HG03039 (cell line): ENCODE results near the gene PTGFRN.

Experiments used
- ATAC-seq: cut with Tn5 transposase; IDR thresholded peaks from one replicate; pipeline ENCODE4 v1.9.1; 2021; ENCODE audit warnings: mild to moderate bottlenecking, moderate library complexity; ENCODE audit not compliant: unreplicated experiment

The PTGFRN gene

GRCh38 chr1:116991918-116992317 is 82.2 kb downstream of the PTGFRN start:
- no peak for ATAC-seq

DNA sequence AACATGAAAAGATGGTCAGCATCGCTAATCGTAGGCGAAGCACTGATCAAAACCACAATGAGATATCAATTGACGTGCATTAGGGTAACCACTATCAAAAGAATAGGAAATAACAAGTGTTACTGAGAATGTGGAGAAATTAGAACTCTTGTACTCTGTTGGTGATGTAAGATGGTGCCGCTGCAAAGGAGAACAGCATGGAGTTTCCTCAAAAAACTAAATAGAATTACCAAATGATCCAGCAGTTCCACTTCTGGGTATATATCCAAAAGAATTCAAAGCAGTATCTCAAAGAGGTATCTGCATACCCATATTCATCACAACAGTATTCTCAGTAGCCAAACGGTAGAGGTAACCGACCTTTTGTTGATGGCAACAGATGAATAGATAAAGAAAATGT is 83.6 kb downstream of the PTGFRN start:
- ATAC-seq: no peak

GRCh38 chr1:116994411-116994810 is 84.7 kb downstream of the PTGFRN start:
- ATAC-seq: no peak

GRCh38 chr1:116997066-116997465 is 87.3 kb downstream of the PTGFRN start:
- no peak for ATAC-seq

DNA sequence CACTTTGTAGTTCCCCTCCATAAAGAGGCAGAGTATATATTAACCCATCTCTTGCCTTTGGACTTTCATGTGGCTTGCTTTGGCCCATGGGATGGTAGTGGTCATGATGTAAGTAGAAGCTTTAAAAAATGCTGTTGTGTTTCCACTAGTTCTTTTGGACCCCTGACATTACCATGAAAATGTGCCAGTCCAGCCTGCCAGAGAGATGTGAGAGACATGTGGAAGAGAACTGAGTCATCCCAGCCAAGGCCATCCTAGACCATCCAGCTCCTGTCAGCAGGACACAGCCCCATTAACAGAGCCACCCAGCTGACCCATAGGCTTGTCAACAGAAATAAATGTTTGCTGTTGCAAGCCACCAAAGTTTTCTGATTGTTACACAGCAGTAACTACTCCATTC is 87.9 kb downstream of the PTGFRN start:
- no peak for ATAC-seq

DNA sequence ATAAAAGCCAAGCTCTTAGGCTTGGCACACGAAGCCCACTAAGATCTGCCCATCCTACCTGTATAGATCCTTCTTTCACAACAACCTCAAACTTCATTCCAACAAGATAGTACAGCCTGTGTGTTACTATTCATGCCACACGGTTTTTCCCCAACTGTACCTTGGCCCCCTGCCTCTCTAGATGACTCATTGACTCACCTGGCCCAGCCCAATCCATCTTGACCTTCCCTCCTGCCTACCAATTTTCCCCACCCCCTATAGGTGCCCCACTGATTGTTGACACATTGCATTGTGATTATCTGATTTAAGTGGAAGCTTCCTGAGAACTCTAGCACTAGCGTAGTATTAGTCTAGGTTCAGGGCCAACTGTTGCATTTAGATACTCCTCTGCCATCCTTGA is 89.9 kb downstream of the PTGFRN start:
- no peak for ATAC-seq

- ATAC-seq: no peak
Measured at GRCh38 chr1:117000142-117000541, 90.4 kb downstream of the PTGFRN start.

GRCh38 chr1:117001254-117001927 is 91.7 kb downstream of the PTGFRN start, which contains the start of gene CD101:
CD101 (plus strand) TSS chr1:117001760; CDS start chr1:117001818, 58 bp downstream.
- peak; percentile 93 for ATAC-seq

DNA sequence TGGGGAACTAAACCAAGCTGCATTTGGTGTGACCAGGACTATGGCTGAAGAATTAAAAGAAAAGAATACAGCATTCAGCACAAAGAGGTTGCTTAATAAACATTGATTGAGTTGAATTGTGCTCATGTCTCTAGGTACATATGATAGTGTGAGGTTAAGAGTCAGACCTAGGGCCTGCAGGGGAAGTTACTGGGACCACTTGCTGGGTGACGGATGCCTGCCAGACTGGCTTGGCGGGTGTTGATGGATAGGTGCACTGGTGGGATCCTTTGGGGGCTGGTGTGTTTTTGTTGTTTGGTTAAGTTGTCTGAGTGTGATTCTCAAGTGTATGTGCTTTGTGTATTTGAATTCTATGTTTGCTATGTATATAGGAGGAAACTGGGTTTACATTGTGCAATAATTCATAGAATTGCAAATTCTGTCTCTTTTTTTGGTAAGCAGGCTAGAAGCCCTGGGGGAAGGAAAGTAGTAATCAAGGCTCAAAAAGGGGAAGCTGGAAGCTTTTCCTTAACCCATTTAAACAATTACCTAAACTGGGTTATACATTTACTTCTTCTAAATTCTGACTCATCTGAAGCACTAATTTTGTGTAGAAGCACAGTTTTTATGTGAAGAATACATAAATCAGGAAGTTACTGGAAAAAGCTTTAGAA is 93.6 kb downstream of the PTGFRN start:
- ATAC-seq: no peak

- ATAC-seq: no peak
Measured at GRCh38 chr1:117007719-117008013, 98.0 kb downstream of the PTGFRN start.

DNA sequence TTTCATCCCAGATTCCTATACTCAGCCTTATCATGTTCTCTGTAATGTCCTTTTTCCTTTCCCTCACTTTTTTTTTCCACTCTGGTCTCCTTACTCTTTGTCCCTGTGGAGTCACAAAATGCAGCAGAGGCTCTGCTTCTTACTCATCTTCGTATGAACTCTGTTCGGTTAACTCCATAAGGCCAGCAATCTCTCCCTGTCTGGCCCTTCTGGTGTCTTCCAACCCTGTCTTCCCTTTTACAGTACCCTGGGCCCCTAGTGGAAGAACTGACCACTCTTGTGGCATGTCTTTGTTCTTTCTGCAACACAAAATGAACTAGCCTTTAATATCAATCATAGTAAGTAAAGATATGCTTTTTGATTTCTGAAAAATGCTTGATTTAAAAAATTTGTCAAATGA is 98.9 kb downstream of the PTGFRN start:
- ATAC-seq: no peak

DNA sequence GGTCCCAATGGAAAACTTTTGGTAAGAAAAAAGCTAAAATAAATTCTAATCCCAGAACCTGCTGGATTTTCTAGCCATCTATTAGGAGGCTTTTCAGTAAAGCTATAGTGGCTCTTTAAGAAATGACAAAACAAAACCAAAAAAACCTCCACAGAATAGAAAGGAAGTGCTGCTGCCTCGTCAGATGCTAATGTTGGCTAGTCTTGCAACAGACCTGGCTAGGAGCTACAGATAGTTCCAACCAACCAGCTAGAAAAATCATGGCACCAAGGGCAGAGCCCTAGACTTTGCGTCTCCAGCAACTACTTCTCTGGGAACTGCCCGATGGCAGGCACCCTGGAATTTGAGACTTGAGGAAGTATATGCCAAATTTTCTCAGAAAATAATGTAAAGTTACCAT is 99.4 kb downstream of the PTGFRN start:
- no peak for ATAC-seq

GRCh38 chr1:117010310-117010969 is 100.7 kb downstream of the PTGFRN start:
- no peak for ATAC-seq

DNA sequence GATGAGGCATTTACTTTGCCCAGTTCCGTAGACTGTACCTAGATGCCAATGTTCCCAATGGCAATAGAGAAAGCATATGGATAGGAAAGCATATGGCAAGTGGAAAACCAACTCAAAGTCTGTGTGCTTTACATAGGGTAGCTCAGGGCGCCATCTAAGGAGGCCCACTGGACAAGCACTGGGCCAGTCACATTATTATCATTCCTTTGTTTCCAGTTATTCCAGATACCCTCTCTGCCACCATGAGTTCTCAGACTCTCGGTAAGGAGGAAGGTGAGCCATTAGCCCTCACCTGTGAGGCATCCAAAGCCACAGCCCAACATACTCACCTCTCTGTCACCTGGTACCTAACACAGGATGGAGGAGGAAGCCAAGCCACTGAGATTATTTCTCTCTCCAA is 101.6 kb downstream of the PTGFRN start:
- no peak for ATAC-seq

GRCh38 chr1:117013309-117013858 is 103.7 kb downstream of the PTGFRN start:
- no peak for ATAC-seq

- no peak for ATAC-seq
Measured at GRCh38 chr1:117014209-117014608, 104.5 kb downstream of the PTGFRN start.

- ATAC-seq: no peak
Measured at GRCh38 chr1:117015724-117016123, 106.0 kb downstream of the PTGFRN start.

DNA sequence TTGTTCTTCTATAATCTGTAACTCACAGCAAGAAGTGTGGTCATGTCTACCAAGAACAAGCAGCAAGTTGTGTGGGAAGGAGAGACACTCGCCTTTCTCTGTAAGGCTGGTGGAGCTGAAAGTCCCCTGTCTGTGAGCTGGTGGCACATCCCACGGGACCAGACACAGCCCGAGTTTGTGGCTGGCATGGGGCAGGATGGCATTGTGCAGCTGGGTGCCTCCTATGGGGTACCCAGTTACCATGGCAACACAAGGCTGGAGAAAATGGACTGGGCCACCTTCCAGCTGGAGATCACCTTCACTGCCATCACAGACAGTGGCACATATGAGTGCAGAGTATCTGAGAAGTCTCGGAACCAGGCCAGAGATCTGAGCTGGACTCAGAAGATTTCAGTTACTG is 107.3 kb downstream of the PTGFRN start:
- no peak for ATAC-seq

DNA sequence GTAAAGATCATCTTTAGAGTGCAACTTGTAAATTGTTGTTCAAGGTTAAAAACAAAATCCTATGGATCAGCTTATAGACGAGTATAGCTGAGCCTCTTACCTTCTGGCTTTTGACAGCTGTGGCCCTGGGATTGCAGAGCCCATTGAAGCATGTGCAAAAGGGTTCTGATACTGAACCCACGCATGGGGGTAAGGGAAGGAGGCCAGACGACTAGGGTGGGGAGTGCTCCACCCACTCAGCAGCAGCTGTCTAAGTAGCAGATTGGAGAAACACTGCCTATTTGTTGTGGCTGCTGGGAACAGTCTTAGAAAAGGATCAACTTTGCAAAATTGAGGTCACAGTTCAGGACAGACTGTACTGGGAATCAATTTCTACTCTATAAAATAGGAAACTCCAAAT is 107.9 kb downstream of the PTGFRN start:
- ATAC-seq: no peak

- no peak for ATAC-seq
Measured at GRCh38 chr1:117020526-117021156, 110.9 kb downstream of the PTGFRN start.

GRCh38 chr1:117022114-117022513 is 112.4 kb downstream of the PTGFRN start:
- no peak for ATAC-seq

- no peak for ATAC-seq
Measured at GRCh38 chr1:117025568-117025967, 115.9 kb downstream of the PTGFRN start.
